Liver (tissue), 9 donors: ENCODE results near the gene DGKQ. TPM values are rescaled to one million over a fixed set of nuclear protein-coding genes. Genes with fewer than 3 reads are reported as not detected.

Source experiments
- DNase-seq: peaks from one replicate; pipeline ENCODE4 v3.0.0-alpha.2; 2017; ENCODE audit warnings: low spot score
- H3K27ac ChIP-seq, 2 donors: one replicate each; pipeline ENCODE4 v1.7.0; 2013; ENCODE audit warnings: inconsistent platforms in 2 of 2, low read length in 2 of 2, control low read depth in 1 of 2, low read depth in 1 of 2, mild to moderate bottlenecking in 1 of 2
- H3K27me3 ChIP-seq, 4 donors: one replicate each; pipeline versions ENCODE4 v1.6.1 to v1.7.0; 2013; ENCODE audit warnings: low read length in 3 of 4, inconsistent platforms in 1 of 4, mild to moderate bottlenecking in 1 of 4, moderate library complexity in 1 of 4; ENCODE audit not compliant: control insufficient read depth in 4 of 4, insufficient read depth in 4 of 4
- H3K36me3 ChIP-seq, 4 donors: one replicate each; pipeline versions ENCODE4 v1.6.1 to v1.7.0; 2013; ENCODE audit warnings: low read length in 3 of 4, mild to moderate bottlenecking in 3 of 4, low read depth in 1 of 4, moderate library complexity in 1 of 4; ENCODE audit not compliant: control insufficient read depth in 4 of 4, insufficient read depth in 3 of 4
- H3K4me1 ChIP-seq, 4 donors: one replicate each; pipeline versions ENCODE4 v1.6.1 to v1.7.0; 2013; ENCODE audit warnings: low read length in 3 of 4, mild to moderate bottlenecking in 3 of 4, moderate library complexity in 1 of 4; ENCODE audit not compliant: control insufficient read depth in 4 of 4, insufficient read depth in 4 of 4
- H3K4me3 ChIP-seq, 3 donors: one replicate each; pipeline versions ENCODE4 v1.6.1 to v1.7.0; 2013; ENCODE audit warnings: low read length in 3 of 3, control low read depth in 1 of 3, low read depth in 1 of 3, mild to moderate bottlenecking in 1 of 3
- H3K9ac ChIP-seq, 2 donors: one replicate each; pipeline ENCODE4 v1.7.0; 2013; ENCODE audit warnings: low read length in 2 of 2, mild to moderate bottlenecking in 2 of 2, moderate library complexity in 2 of 2, control low read depth in 1 of 2, low read depth in 1 of 2
- H3K9me3 ChIP-seq, 4 donors: one replicate each; pipeline versions ENCODE4 v1.6.1 to v1.7.0; 2013; ENCODE audit warnings: low read length in 3 of 4; ENCODE audit not compliant: control insufficient read depth in 4 of 4
- ATF3 ChIP-seq: IDR thresholded peaks from 2 replicates; pipeline ENCODE4 v1.6.1; 2016; ENCODE audit warnings: antibody characterized with exemption
- CTCF ChIP-seq: fragments of 150-350 bp; IDR thresholded peaks from 2 replicates; pipeline ENCODE4 v1.5.1; 2017; ENCODE audit warnings: improper control_type of control experiment, low read depth, low read length; ENCODE audit not compliant: missing input control
- EGR1 ChIP-seq, 2 donors: IDR thresholded peaks; 2 replicates each; pipeline ENCODE4 v1.6.1; 2016 to 2018; ENCODE audit warnings: antibody characterized with exemption in 2 of 2, low read depth in 2 of 2
- FOXA1 ChIP-seq: IDR thresholded peaks from 2 replicates; pipeline ENCODE4 v1.6.1; 2016; ENCODE audit warnings: antibody characterized with exemption
- FOXA2 ChIP-seq: IDR thresholded peaks from 2 replicates; pipeline ENCODE4 v1.6.1; 2016; ENCODE audit warnings: antibody characterized with exemption
- GABPA ChIP-seq, 2 donors: IDR thresholded peaks in 1 of 2; conservative IDR thresholded peaks in 1 of 2; 2 replicates each; pipeline ENCODE4 v1.6.1; 2016; ENCODE audit warnings: antibody characterized with exemption in 2 of 2, mild to moderate bottlenecking in 1 of 2, moderate library complexity in 1 of 2
- HNF4A ChIP-seq, 2 donors: conservative IDR thresholded peaks; 2 replicates each; pipeline ENCODE4 v1.6.1; 2016; ENCODE audit warnings: antibody characterized with exemption in 2 of 2, mild to moderate bottlenecking in 2 of 2
- HNF4G ChIP-seq: IDR thresholded peaks from 2 replicates; pipeline ENCODE4 v1.6.1; 2016; ENCODE audit warnings: antibody characterized with exemption
- JUND ChIP-seq, 2 donors: IDR thresholded peaks; 2 replicates each; pipeline ENCODE4 v1.6.1; 2016; ENCODE audit warnings: antibody characterized with exemption in 2 of 2
- MAX ChIP-seq: IDR thresholded peaks from 2 replicates; pipeline ENCODE4 v1.6.1; 2016; ENCODE audit warnings: antibody characterized with exemption
- NR2F2 ChIP-seq: IDR thresholded peaks from 2 replicates; pipeline ENCODE4 v1.6.1; 2016; ENCODE audit warnings: antibody characterized with exemption
- RAD21 ChIP-seq, 2 donors: IDR thresholded peaks; 2 replicates each; pipeline ENCODE4 v1.6.1; 2016; ENCODE audit warnings: antibody characterized with exemption in 2 of 2, mild to moderate bottlenecking in 2 of 2
- RXRA ChIP-seq, 2 donors: IDR thresholded peaks; 2 replicates each; pipeline ENCODE4 v1.6.1; 2017 to 2018; ENCODE audit warnings: antibody characterized with exemption in 2 of 2, mild to moderate bottlenecking in 1 of 2
- SP1 ChIP-seq: IDR thresholded peaks from 2 replicates; pipeline ENCODE4 v1.6.1; 2018; ENCODE audit warnings: antibody characterized with exemption, mild to moderate bottlenecking
- TAF1 ChIP-seq: conservative IDR thresholded peaks from 2 replicates; pipeline ENCODE4 v1.6.1; 2016; ENCODE audit warnings: antibody characterized with exemption, mild to moderate bottlenecking
- ZBTB33 ChIP-seq: IDR thresholded peaks from 2 replicates; pipeline ENCODE4 v1.6.1; 2016; ENCODE audit warnings: antibody characterized with exemption
- WGBS: extraction: QIAGEN DNeasy Blood & Tissue Kit; methylation state at CpG from one replicate; pipeline ENCODE4 v1.1.7; 2013; 5-methylcytosine and 5-hydroxymethylcytosine counted together
- polyA plus RNA-seq, 2 donors: library from polyadenylated mRNA; stranded (reverse) in 1 of 2; unstranded in 1 of 2; fragments of 200-250 nt in 1 of 2; fragments of >200 nt in 1 of 2; fragmentation: Nextera tagmentation in 1 of 2; extraction: Ambion mirVana in 1 of 2; gene quantifications; one replicate each; pipeline versions ENCODE4 v1.2.1 to v1.2.3, GENCODE V29; 2013 to 2015
- total RNA-seq, 2 donors: library from RNA; depleted of rRNA; stranded (reverse); fragments of >200 nt; gene quantifications; one replicate each; pipeline ENCODE4 v1.2.3, GENCODE V29; 2014
- donor health status: healthy.
- donor health status: healthy.
- donor health status: healthy.
- donor health status: healthy.
- donor health status: healthy.

Gene DGKQ
- total and polyA plus RNA-seq, 4 donors = 1.5 to 8.8 (median 3.6) TPM

- Histone ChIP-seq H3K27me3 (no peaks in the 10 kb centered on the region), H3K4me1 (peaks cover 0 to 4% (median 0%) of the 10 kb centered on the region in 4 donors), H3K27ac (no peak overlapping the region), H3K9me3 (no peaks in the 10 kb centered on the region), H3K4me3 (no peak overlapping the region), H3K36me3 (peaks cover 0 to 19% (median 10%) of the 10 kb centered on the region in 4 donors), H3K9ac (no peak overlapping the region)
- 88% methylated on average over 19 of the region's 19 CpGs for WGBS
- TF ChIP-seq FOXA1 = no peak
- TF ChIP-seq MAX = no peak
- no peak for TF ChIP-seq CTCF
- no peak for TF ChIP-seq EGR1 (IDR thresholded peaks at IDR 0.05; ENCODE audit: low read depth in 2 of 2)
- TF ChIP-seq TAF1 = no peak
- no peak for TF ChIP-seq RXRA (IDR thresholded peaks at IDR 0.05)
- no peak for TF ChIP-seq HNF4G
- DNase-seq = no peak
Measured at GRCh38 chr4:1021386-1022050, 48.1 kb upstream of the DGKQ start.

- Histone ChIP-seq H3K36me3 (peaks cover 0 to 20% (median 3%) of the 10 kb centered on the region in 4 donors), H3K9ac (no peak overlapping the region), H3K4me3 (no peak overlapping the region), H3K9me3 (no peaks in the 10 kb centered on the region), H3K27ac (no peak overlapping the region), H3K4me1 (no peaks in the 10 kb centered on the region), H3K27me3 (no peaks in the 10 kb centered on the region)
- TF ChIP-seq MAX (no peak), FOXA2 (no peak), ZBTB33 (no peak), FOXA1 (no peak), HNF4A (conservative IDR thresholded peaks at IDR 0.05) (no peak), RXRA (IDR thresholded peaks at IDR 0.05) (no peak), JUND (IDR thresholded peaks at IDR 0.05) (no peak), RAD21 (IDR thresholded peaks at IDR 0.05) (no peak)
- DNase-seq = no peak
- WGBS = 82% methylated on average over 23 of the region's 23 CpGs
Measured at GRCh38 chr4:1019729-1020470, 46.5 kb upstream of the DGKQ start.

GRCh38 chr4:1019320-1019719, 46.0 kb upstream of the DGKQ start:
- DNase-seq = no peak
- TF ChIP-seq HNF4G = no peak
- no peak for TF ChIP-seq GABPA (IDR thresholded peaks at IDR 0.05 in 1 of 2, conservative IDR thresholded peaks at IDR 0.05 in 1 of 2)
- TF ChIP-seq TAF1 = no peak
- TF ChIP-seq ATF3 = no peak
- TF ChIP-seq FOXA1 = no peak
- no peak for TF ChIP-seq SP1
- TF ChIP-seq MAX = no peak
- no peak for TF ChIP-seq NR2F2
- TF ChIP-seq EGR1 (IDR thresholded peaks at IDR 0.05; ENCODE audit: low read depth in 2 of 2) = no peak
- no peak for TF ChIP-seq RAD21 (IDR thresholded peaks at IDR 0.05)
- no peak for TF ChIP-seq ZBTB33
- Histone ChIP-seq H3K9ac (no peak overlapping the region), H3K27ac (no peak overlapping the region), H3K27me3 (no peaks in the 10 kb centered on the region), H3K4me1 (peaks cover 0 to 1% (median 0%) of the 10 kb centered on the region in 4 donors), H3K4me3 (no peak overlapping the region), H3K36me3 (peaks cover 0 to 15% (median under 1%) of the 10 kb centered on the region in 4 donors), H3K9me3 (no peaks in the 10 kb centered on the region)
- 83% methylated on average over 9 of the region's 9 CpGs for WGBS
